ENCODE data around the gene GALNTL6. TPM values are rescaled to one million over a fixed set of nuclear protein-coding genes. Genes with fewer than 3 reads are reported as not detected.

The GALNTL6 gene
- total and polyA plus RNA-seq, 7 donors = 0.14 to 2.5 (median 0.42) TPM; not detected in 1

DNA sequence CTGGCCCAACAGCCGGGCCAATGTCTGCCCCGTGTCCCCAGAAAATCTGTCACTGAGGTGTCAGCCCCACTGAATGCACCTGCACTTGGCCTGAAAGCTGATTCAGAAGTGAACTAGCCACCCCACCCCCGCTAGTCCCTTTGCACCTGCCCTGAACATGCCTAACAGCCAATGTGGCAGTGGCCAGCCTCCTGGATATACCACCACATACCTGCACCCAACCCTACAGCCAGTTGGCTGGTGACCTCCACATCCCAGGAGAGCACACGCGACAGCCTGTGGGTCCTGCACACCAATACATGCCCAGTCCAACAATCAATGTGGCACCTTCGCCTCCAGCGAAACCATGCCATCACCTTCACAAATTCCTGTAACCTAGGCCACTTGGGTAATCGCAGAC is 116.7 kb downstream of the GALNTL6 start:
- Histone ChIP-seq H3K4me3 (no peak overlapping the region), H3K27ac (no peak overlapping the region), H3K36me3 (no peaks in the 10 kb centered on the region), H3K4me1 (no peaks in the 10 kb centered on the region), H3K9me3 (no peaks in the 10 kb centered on the region), H3K27me3 (no peaks in the 10 kb centered on the region)
- TF ChIP-seq, protein P1, sequence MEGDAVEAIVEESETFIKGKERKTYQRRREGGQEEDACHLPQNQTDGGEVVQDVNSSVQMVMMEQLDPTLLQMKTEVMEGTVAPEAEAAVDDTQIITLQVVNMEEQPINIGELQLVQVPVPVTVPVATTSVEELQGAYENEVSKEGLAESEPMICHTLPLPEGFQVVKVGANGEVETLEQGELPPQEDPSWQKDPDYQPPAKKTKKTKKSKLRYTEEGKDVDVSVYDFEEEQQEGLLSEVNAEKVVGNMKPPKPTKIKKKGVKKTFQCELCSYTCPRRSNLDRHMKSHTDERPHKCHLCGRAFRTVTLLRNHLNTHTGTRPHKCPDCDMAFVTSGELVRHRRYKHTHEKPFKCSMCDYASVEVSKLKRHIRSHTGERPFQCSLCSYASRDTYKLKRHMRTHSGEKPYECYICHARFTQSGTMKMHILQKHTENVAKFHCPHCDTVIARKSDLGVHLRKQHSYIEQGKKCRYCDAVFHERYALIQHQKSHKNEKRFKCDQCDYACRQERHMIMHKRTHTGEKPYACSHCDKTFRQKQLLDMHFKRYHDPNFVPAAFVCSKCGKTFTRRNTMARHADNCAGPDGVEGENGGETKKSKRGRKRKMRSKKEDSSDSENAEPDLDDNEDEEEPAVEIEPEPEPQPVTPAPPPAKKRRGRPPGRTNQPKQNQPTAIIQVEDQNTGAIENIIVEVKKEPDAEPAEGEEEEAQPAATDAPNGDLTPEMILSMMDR (IDR thresholded peaks at IDR 0.05) = no peak
- TF ChIP-seq POLR2A (IDR thresholded peaks at IDR 0.05) (no peak), EP300 (IDR thresholded peaks at IDR 0.05) (no peak)
- intact Hi-C loops (cut with DNase I) = no loop called here
- no peak for DNase-seq
- 93 to 95% methylated on average over 8 of the region's 8 CpGs for WGBS, 2 donors

DNA sequence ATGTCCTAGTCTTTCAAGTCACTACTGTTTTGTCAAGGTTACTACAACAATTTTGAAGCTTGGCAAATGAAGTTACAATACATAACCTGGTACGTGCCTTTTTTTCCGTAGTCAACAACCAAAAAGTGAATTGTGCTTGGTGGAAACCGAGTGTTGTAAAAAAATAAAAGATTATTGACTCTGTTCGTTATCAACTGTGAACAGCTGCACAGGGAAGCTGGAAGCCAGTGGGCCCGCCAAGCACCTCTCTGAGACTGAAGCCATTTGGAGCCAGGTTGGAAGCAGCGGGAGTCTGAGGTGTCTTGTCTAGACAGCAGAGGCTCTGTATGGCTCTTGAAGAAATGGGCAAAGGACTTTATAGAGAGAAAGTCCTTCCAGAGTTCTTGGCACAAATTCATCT is 119.0 kb downstream of the GALNTL6 start:
- no peaks in the 10 kb centered on the region for H3K9me3 ChIP-seq
- intact Hi-C loops (cut with DNase I) = no loop called here
- no peaks in the 10 kb centered on the region for H3K27me3 ChIP-seq
- H3K4me1 ChIP-seq = no peaks in the 10 kb centered on the region
- no peak for DNase-seq
- no peak for TF ChIP-seq POLR2AphosphoS5 (IDR thresholded peaks at IDR 0.05)
- no peak for TF ChIP-seq EP300 (IDR thresholded peaks at IDR 0.05)
- TF ChIP-seq POLR2A (IDR thresholded peaks at IDR 0.05) = no peak
- TF ChIP-seq, protein P1 (IDR thresholded peaks at IDR 0.05) = no peak
- WGBS, 2 donors = 20 to 70% methylated on average over 6 of the region's 6 CpGs
- H3K36me3 ChIP-seq = no peaks in the 10 kb centered on the region
- H3K4me3 ChIP-seq = no peak overlapping the region
- no peak overlapping the region for H3K27ac ChIP-seq

DNA sequence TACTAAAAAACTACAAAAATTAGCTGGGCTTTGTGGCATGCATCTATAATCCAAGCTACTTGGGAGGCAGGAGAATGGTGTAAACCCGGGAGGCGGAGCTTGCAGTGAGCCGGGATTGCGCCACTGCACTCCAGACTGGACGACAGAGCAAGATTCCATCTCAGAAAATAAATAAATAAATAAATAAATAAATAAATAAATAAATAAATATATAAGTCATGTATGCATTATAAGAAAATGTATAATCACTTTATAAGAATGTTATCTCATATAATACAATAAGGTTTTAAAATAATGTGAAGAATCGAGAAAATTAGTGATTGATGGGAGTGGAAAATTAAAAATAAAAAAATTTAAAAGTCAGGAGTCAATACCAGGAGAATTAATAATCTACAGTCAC is 127.5 kb downstream of the GALNTL6 start:
- TF ChIP-seq POLR2AphosphoS5 (IDR thresholded peaks at IDR 0.05) (no peak), EP300 (IDR thresholded peaks at IDR 0.05) (no peak), POLR2A (IDR thresholded peaks at IDR 0.05) (no peak)
- TF ChIP-seq, protein P1 (IDR thresholded peaks at IDR 0.05) = no peak
- H3K36me3 ChIP-seq = no peaks in the 10 kb centered on the region
- H3K27me3 ChIP-seq = no peaks in the 10 kb centered on the region
- H3K4me1 ChIP-seq = no peaks in the 10 kb centered on the region
- WGBS, 2 donors = 93 to 95% methylated on average over 6 of the region's 6 CpGs
- no peaks in the 10 kb centered on the region for H3K9me3 ChIP-seq
- no peak overlapping the region for H3K4me3 ChIP-seq
- intact Hi-C loops (cut with DNase I) = no loop called here
- DNase-seq = no peak
- no peak overlapping the region for H3K27ac ChIP-seq

GRCh38 chr4:171947400-171947799 is 134.2 kb downstream of the GALNTL6 start:
- intact Hi-C loops (cut with DNase I) = no loop called here
- Histone ChIP-seq H3K4me1 (no peaks in the 10 kb centered on the region), H3K4me3 (no peak overlapping the region), H3K27me3 (no peaks in the 10 kb centered on the region), H3K9me3 (no peaks in the 10 kb centered on the region), H3K36me3 (no peaks in the 10 kb centered on the region), H3K27ac (no peak overlapping the region)
- TF ChIP-seq POLR2AphosphoS5 (IDR thresholded peaks at IDR 0.05) (no peak), EP300 (IDR thresholded peaks at IDR 0.05) (no peak), POLR2A (IDR thresholded peaks at IDR 0.05) (no peak)
- TF ChIP-seq, protein P1 (IDR thresholded peaks at IDR 0.05) = no peak
- no peak for DNase-seq

DNA sequence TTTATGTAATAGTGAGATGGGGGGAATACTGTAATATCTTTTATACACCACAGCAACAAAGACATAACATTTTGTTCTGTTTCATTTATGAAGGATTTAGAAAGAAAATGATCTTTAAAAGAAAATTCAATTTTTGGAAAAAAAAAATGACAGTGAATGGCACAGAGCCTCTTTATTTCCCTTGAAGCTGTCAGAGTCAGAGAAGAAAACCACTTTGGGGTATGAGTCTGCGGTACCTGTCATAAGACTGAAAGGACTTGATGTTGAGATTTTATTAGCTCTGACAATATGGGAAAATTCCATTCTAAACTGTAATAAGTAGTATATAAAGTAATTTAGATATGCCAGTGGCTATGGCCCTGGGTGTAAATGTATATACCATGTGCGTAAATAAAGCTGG is 134.8 kb downstream of the GALNTL6 start:
- Histone ChIP-seq H3K4me3 (no peak overlapping the region), H3K36me3 (no peaks in the 10 kb centered on the region), H3K27ac (no peak overlapping the region), H3K9me3 (no peaks in the 10 kb centered on the region), H3K4me1 (no peaks in the 10 kb centered on the region), H3K27me3 (no peaks in the 10 kb centered on the region)
- intact Hi-C loops (cut with DNase I) = no loop called here
- 72 to 93% methylated on average over 2 of the region's 2 CpGs for WGBS, 2 donors
- TF ChIP-seq POLR2AphosphoS5 (IDR thresholded peaks at IDR 0.05) = no peak
- TF ChIP-seq EP300 (IDR thresholded peaks at IDR 0.05) = no peak
- TF ChIP-seq, protein P1 (IDR thresholded peaks at IDR 0.05) = no peak
- TF ChIP-seq POLR2A (IDR thresholded peaks at IDR 0.05) = no peak
- no peak for DNase-seq
